ENCODE results near the gene PLEKHA5. TPM values are rescaled to one million over a fixed set of nuclear protein-coding genes. Genes with fewer than 3 reads are reported as not detected.

PLEKHA5 gene
- total RNA-seq, 1 donor from 2014 or later, result 23.4 TPM

DNA sequence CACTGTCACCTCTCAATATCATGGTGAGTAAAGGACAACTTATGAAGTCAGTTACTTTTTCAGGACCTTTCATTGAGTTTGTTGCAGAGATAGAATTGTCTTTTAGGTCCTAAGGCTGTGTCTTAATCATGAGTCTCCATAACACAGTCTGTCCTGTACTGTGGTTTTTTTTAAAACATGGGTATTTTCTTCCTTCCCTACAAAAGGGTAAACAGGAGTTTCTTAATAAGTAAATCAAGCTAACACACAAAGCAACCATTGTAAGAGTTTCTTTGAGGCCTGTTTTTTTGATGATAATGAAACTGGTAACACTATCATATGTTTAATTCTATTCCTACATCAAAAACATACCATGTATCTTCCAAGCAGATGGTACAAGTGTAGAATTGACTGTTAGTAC is 101.4 kb downstream of the PLEKHA5 start:
- DNase-seq (ENCODE audit: low read depth), result no peak
- H3K4me3 ChIP-seq (ENCODE audit: low read depth, low read length), result no peak overlapping the region
- TF ChIP-seq, protein P1, sequence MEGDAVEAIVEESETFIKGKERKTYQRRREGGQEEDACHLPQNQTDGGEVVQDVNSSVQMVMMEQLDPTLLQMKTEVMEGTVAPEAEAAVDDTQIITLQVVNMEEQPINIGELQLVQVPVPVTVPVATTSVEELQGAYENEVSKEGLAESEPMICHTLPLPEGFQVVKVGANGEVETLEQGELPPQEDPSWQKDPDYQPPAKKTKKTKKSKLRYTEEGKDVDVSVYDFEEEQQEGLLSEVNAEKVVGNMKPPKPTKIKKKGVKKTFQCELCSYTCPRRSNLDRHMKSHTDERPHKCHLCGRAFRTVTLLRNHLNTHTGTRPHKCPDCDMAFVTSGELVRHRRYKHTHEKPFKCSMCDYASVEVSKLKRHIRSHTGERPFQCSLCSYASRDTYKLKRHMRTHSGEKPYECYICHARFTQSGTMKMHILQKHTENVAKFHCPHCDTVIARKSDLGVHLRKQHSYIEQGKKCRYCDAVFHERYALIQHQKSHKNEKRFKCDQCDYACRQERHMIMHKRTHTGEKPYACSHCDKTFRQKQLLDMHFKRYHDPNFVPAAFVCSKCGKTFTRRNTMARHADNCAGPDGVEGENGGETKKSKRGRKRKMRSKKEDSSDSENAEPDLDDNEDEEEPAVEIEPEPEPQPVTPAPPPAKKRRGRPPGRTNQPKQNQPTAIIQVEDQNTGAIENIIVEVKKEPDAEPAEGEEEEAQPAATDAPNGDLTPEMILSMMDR (conservative IDR thresholded peaks at IDR 0.05; ENCODE audit: low read depth, low read length), result no peak

DNA sequence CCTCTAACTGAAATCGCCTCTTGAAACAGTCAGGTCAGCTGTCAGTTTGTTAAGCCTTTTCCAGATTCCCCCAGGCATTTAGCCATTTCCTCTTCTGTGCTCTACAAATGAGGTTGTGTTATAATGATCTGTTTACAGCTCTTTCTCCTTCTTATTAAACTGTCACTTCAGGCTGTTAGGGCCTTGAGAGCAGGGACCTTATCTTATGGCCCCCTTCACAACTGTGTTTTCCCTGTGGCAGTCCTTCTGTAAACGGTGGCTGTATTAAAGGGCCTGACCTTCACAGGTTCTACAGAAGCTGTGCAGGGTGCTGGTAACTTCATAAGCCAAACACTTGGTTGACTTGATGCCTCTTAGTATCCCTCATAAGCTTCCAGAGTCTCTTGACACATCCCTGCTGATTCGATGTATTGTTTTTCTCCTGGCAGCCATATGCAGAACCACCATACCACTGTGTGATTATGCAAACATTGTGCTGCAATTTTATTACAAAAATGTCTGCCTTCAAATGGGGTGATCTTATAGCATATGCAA is 104.7 kb downstream of the PLEKHA5 start:
- H3K4me3 ChIP-seq (ENCODE audit: low read depth, low read length), result no peak overlapping the region
- TF ChIP-seq, protein P1 (conservative IDR thresholded peaks at IDR 0.05; ENCODE audit: low read depth, low read length), result no peak
- no peak for DNase-seq (ENCODE audit: low read depth)

DNA sequence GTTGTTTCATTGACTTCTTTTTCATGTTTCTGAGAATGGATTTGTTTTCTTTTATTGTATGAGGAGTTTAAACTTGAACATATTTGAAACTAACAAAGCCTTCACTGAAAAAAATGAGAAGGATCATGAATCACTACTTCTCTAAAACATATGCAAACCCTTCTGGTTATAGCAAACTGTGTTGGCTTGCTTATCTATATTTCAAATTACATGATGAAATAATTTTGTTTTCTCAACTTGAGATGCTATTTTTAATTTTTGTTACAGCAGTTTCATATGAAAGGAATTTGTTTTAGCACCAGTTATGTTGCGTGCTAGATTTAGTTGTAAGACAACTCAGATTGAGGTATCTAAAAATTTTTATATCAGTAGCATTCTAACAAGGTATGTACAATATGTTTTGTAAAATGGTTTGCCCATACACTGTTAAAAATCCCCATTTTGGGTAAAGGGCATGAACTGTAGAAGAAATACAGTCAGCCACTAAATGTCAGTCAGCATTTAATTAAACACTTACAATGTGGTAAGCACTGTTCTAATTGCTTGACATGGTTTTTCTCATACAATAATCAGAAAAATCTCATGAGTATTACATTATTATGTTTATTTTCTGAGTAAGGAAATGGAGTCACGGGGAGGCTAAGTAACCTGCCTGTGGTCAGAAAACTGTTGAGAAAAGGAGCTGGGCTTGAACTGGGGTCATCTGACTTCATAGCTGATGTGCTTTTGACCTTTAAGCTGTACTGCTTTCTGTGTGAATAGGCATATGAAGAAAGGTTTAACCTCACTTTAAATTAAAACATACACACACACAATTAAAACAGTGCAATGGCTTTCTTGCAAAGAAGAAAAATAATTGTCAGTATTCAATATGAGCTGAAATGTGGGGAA is 105.7 kb downstream of the PLEKHA5 start:
- no peak overlapping the region for H3K4me3 ChIP-seq (ENCODE audit: low read depth, low read length)
- TF ChIP-seq, protein P1 (conservative IDR thresholded peaks at IDR 0.05; ENCODE audit: low read depth, low read length), result no peak
- no peak for DNase-seq (ENCODE audit: low read depth)

DNA sequence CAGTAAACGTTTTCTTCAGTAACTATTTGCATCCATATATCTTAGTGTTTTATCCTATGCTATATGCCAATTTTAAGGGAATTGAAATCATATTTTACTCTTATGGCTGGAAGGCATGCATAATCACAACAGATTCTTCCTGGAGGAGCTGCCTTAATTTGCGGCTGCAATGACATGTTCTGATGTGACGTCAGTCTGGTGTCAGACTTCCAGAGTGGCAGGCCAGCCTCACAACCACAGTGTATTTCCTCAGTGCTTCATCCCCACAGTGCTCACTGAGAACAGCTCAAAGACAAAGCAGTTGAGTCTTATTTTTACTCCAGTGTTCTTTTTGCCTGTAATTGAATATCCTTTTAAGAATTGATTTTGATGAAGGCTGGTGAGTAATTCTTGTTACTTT is 107.1 kb downstream of the PLEKHA5 start:
- TF ChIP-seq, protein P1 (conservative IDR thresholded peaks at IDR 0.05; ENCODE audit: low read depth, low read length), result no peak
- DNase-seq (ENCODE audit: low read depth), result no peak
- H3K4me3 ChIP-seq (ENCODE audit: low read depth, low read length), result peak overlapping the region; percentile 22

DNA sequence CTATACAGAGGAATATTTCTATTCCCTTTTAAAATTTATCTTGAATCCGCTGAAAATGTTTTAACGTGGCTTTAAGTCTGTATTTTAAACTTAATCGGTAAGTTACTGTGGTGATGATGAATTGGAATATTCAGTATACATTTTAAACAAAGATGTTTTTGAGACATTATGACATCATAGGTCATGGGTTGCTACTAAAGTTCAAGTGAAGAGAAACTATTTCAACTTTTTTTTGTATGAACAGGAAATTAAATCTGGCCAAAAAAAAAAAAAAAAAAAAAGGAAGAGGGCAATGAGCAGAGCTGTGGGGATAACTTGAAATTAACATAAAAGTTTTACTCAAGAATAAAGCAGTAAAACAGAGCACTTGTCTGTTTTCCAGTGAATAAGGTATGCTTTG is 109.0 kb downstream of the PLEKHA5 start:
- H3K4me3 ChIP-seq (ENCODE audit: low read depth, low read length), result no peak overlapping the region
- TF ChIP-seq, protein P1 (conservative IDR thresholded peaks at IDR 0.05; ENCODE audit: low read depth, low read length), result no peak
- DNase-seq (ENCODE audit: low read depth), result no peak

DNA sequence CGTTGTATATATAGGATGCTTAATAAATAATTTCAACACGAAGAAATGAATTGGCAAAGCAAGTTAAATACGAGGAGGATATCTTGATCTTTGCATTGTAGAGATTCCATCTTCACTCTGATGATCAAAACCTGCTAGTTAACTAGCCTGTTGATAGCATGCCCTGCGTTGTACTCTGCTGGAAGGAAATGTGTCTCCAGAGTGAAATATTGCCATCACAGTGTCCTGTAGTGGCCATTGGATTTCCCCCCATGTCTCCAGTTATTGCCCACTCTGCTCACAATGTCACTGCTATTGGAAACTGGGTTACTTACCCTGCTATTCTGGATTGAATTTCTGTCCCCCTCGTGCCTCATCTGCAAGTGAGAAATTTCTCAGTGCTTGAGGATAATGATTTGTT is 109.6 kb downstream of the PLEKHA5 start:
- TF ChIP-seq, protein P1 (conservative IDR thresholded peaks at IDR 0.05; ENCODE audit: low read depth, low read length), result no peak
- DNase-seq (ENCODE audit: low read depth), result no peak
- no peak overlapping the region for H3K4me3 ChIP-seq (ENCODE audit: low read depth, low read length)

All from epithelial cell of proximal tubule (primary cell).